H1 (cell line): Measurements from ENCODE around the gene TBCD. TPM values are rescaled to one million over a fixed set of nuclear protein-coding genes. Genes with fewer than 3 reads are reported as not detected.

Source experiments
- CTCF ChIA-PET: fragments of 300-600 bp; sonication (Branson Sonifier 250); formaldehyde crosslinking; loops from one replicate; lab custom pipeline; 2021; ENCODE audit not compliant: partially characterized antibody; lab: Charles Lee
- POLR2A ChIA-PET: fragments of 300-600 bp; sonication (Branson Sonifier 250); formaldehyde crosslinking; loops from one replicate; lab custom pipeline; 2021; ENCODE audit warnings: inconsistent platforms; ENCODE audit not compliant: partially characterized antibody; lab: Charles Lee
- DNase-seq, 2 experiments: peaks; one replicate each; pipeline versions ENCODE4 v3.0.0 to v3.0.0-alpha.2; 2010 to 2022; ENCODE audit warnings: low spot score in 2 of 2, low read depth in 1 of 2, mixed read lengths in 1 of 2
- FAIRE-seq: peaks from 2 replicates; lab custom pipeline; 2011; peaks lifted over from hg19 to GRCh38; lab: Jason Lieb, UNC
- H2AFZ ChIP-seq: 2 replicates; pipeline ENCODE4 v1.8.1; 2012; ENCODE audit warnings: low read length, inconsistent platforms
- H2AK5ac ChIP-seq: 2 replicates; pipeline ENCODE4 v1.6.1; 2013; ENCODE audit warnings: low read depth, low read length
- H2BK120ac ChIP-seq: replicated peaks from 2 replicates; pipeline ENCODE3; 2013; ENCODE audit warnings: low read depth, low read length, inconsistent platforms
- H2BK12ac ChIP-seq: 2 replicates; pipeline ENCODE4 v1.6.1; 2013; ENCODE audit warnings: low read depth, low read length
- H2BK15ac ChIP-seq: 2 replicates; pipeline ENCODE4 v1.6.1; 2013; ENCODE audit warnings: low read length
- H2BK20ac ChIP-seq: 2 replicates; pipeline ENCODE4 v1.6.1; 2013; ENCODE audit warnings: low read length
- H2BK5ac ChIP-seq: 2 replicates; pipeline ENCODE4 v1.6.1; 2013; ENCODE audit warnings: low read depth, low read length
- H3K14ac ChIP-seq: 2 replicates; pipeline ENCODE4 v1.6.1; 2013; ENCODE audit warnings: inconsistent platforms; ENCODE audit not compliant: insufficient read length
- H3K18ac ChIP-seq: 2 replicates; pipeline ENCODE4 v1.6.1; 2013; ENCODE audit warnings: low read length; ENCODE audit errors: extremely low read depth
- H3K23ac ChIP-seq: 2 replicates; pipeline ENCODE4 v1.6.1; 2013; ENCODE audit warnings: inconsistent platforms; ENCODE audit not compliant: insufficient read length
- H3K23me2 ChIP-seq: 2 replicates; pipeline ENCODE4 v1.6.1; 2013; ENCODE audit warnings: low read depth, low read length
- H3K27ac ChIP-seq: 2 replicates; pipeline ENCODE4 v1.6.1; 2011; ENCODE audit warnings: low read depth, low read length, inconsistent platforms
- H3K27me3 ChIP-seq, 4 experiments: replicated peaks in 1 of 4; 1 replicate in 1 of 4; 2 replicates in 3 of 4; pipeline versions ENCODE4 v1.6.1 to v1.8.1; 2011 to 2013; ENCODE audit warnings: low read length in 3 of 4, mild to moderate bottlenecking in 3 of 4, inconsistent platforms in 2 of 4, mixed read lengths in 2 of 4, moderate library complexity in 1 of 4; ENCODE audit not compliant: control insufficient read depth in 3 of 4, insufficient read depth in 3 of 4; ENCODE audit errors: extremely low read depth in 1 of 4
- H3K36me3 ChIP-seq, 4 experiments: 2 replicates each; pipeline versions ENCODE4 v1.6.1 to v1.8.1; 2011 to 2013; ENCODE audit warnings: mild to moderate bottlenecking in 4 of 4, low read length in 3 of 4, moderate library complexity in 2 of 4, control low read depth in 1 of 4, inconsistent platforms in 1 of 4; ENCODE audit not compliant: insufficient read depth in 4 of 4, control insufficient read depth in 2 of 4
- H3K4ac ChIP-seq: replicated peaks from 2 replicates; pipeline ENCODE3; 2013; ENCODE audit warnings: low read length, low read depth, mixed read lengths, inconsistent platforms; ENCODE audit not compliant: insufficient read length
- H3K4me1 ChIP-seq, 4 experiments: replicated peaks in 1 of 4; 1 replicate in 1 of 4; 2 replicates in 3 of 4; pipeline versions ENCODE4 v1.6.1 to v1.8.1; 2011 to 2013; ENCODE audit warnings: low read length in 3 of 4, inconsistent platforms in 2 of 4, mixed read lengths in 1 of 4; ENCODE audit not compliant: insufficient read depth in 4 of 4, control insufficient read depth in 3 of 4
- H3K4me2 ChIP-seq, 2 experiments: 2 replicates each; pipeline versions ENCODE4 v1.6.1 to v1.8.1; 2011 to 2013; ENCODE audit warnings: low read depth in 2 of 2, low read length in 2 of 2, control low read depth in 1 of 2, inconsistent platforms in 1 of 2, mild to moderate bottlenecking in 1 of 2; ENCODE audit not compliant: insufficient read depth in 1 of 2
- H3K4me3 ChIP-seq, 4 experiments: fragments of 200-600, 300-600 bp in 1 of 4; sonication (generic), shearing (Covaris generic), sonication (Bioruptor Twin) in 1 of 4; 2 replicates each; pipeline versions ENCODE4 v1.5.1 to v1.8.1; 2011 to 2016; ENCODE audit warnings: low read length in 4 of 4, low read depth in 3 of 4, control low read depth in 2 of 4, inconsistent platforms in 2 of 4, mild to moderate bottlenecking in 2 of 4, mixed read lengths in 1 of 4, moderate library complexity in 1 of 4; ENCODE audit not compliant: insufficient read depth in 2 of 4; ENCODE audit errors: extremely low read depth in 1 of 4
- H3K56ac ChIP-seq: replicated peaks from 2 replicates; pipeline ENCODE3; 2013; ENCODE audit warnings: low read depth, mild to moderate bottlenecking, mixed read lengths, low read length, inconsistent platforms; ENCODE audit not compliant: insufficient read length
- H3K79me1 ChIP-seq: 2 replicates; pipeline ENCODE4 v1.6.1; 2013; ENCODE audit warnings: low read depth, low read length, control low read depth
- H3K79me2 ChIP-seq, 2 experiments: 2 replicates each; pipeline versions ENCODE4 v1.6.1 to v1.8.1; 2012 to 2013; ENCODE audit warnings: low read length in 2 of 2, mild to moderate bottlenecking in 2 of 2, inconsistent platforms in 1 of 2; ENCODE audit not compliant: insufficient read depth in 2 of 2, control insufficient read depth in 1 of 2
- H3K9ac ChIP-seq, 4 experiments: replicated peaks in 1 of 4; 1 replicate in 1 of 4; 2 replicates in 3 of 4; pipeline versions ENCODE4 v1.6.1 to v1.8.1; 2011 to 2013; ENCODE audit warnings: low read depth in 3 of 4, low read length in 3 of 4, control low read depth in 2 of 4, mild to moderate bottlenecking in 2 of 4, moderate library complexity in 2 of 4, inconsistent platforms in 1 of 4; ENCODE audit errors: extremely low read depth in 1 of 4
- H3K9me3 ChIP-seq, 2 experiments: 2 replicates each; pipeline versions ENCODE4 v1.6.1 to v1.8.1; 2012 to 2013; ENCODE audit warnings: mild to moderate bottlenecking in 2 of 2, moderate library complexity in 2 of 2, control low read depth in 1 of 2, inconsistent platforms in 1 of 2, low read depth in 1 of 2, low read length in 1 of 2, mixed read lengths in 1 of 2; ENCODE audit not compliant: insufficient read depth in 2 of 2
- H4K20me1 ChIP-seq, 2 experiments: replicated peaks in 1 of 2; 2 replicates each; pipeline versions ENCODE3 to v1.8.1; 2011 to 2013; ENCODE audit warnings: inconsistent platforms in 2 of 2, low read length in 2 of 2, mild to moderate bottlenecking in 1 of 2; ENCODE audit not compliant: insufficient read depth in 2 of 2, control insufficient read depth in 1 of 2
- H4K5ac ChIP-seq: 2 replicates; pipeline ENCODE4 v1.6.1; 2013; ENCODE audit warnings: low read length, low read depth, mixed read lengths, inconsistent platforms; ENCODE audit not compliant: insufficient read length
- H4K8ac ChIP-seq: 2 replicates; pipeline ENCODE4 v1.8.0; 2013; ENCODE audit warnings: mild to moderate bottlenecking, moderate library complexity, low read length, inconsistent platforms; ENCODE audit not compliant: insufficient read depth; ENCODE audit errors: extremely low read depth
- H4K91ac ChIP-seq: replicated peaks from 2 replicates; pipeline ENCODE3; 2013; ENCODE audit warnings: low read length, mixed read lengths, inconsistent platforms; ENCODE audit not compliant: insufficient read length
- BRCA1 ChIP-seq: IDR thresholded peaks from 2 replicates; pipeline ENCODE4 v1.6.1; 2012; ENCODE audit warnings: low read depth, low read length, improper control_type of control experiment
- CBX8 ChIP-seq: fragments of 300-800, 300-1000 bp; sonication (generic); IDR thresholded peaks from 2 replicates; pipeline ENCODE4 v1.7.1; 2016; ENCODE audit warnings: low read depth, low read length, borderline replicate concordance
- EGR1 ChIP-seq: IDR thresholded peaks from 2 replicates; pipeline ENCODE4 v1.6.1; 2011; ENCODE audit warnings: low read depth, low read length, borderline replicate concordance
- GABPA ChIP-seq: IDR thresholded peaks from 2 replicates; pipeline ENCODE4 v1.6.1; 2011; ENCODE audit warnings: mild to moderate bottlenecking, low read length, moderate library complexity, borderline replicate concordance; ENCODE audit not compliant: insufficient read depth
- HDAC6 ChIP-seq: IDR thresholded peaks from one replicate; pipeline ENCODE4 v1.7.1; 2012; ENCODE audit warnings: low read depth, mild to moderate bottlenecking, inconsistent platforms, low read length, moderate library complexity
- JUND ChIP-seq: IDR thresholded peaks from 2 replicates; pipeline ENCODE4 v1.6.1; 2011; ENCODE audit warnings: mild to moderate bottlenecking, improper control_type of control experiment, low read length
- PHF8 ChIP-seq: fragments of 200-600 bp; sonication (generic); conservative IDR thresholded peaks from 2 replicates; pipeline ENCODE4 v1.7.1; 2012; ENCODE audit warnings: low read depth, mild to moderate bottlenecking, inconsistent platforms, low read length, moderate library complexity
- RAD21 ChIP-seq, 2 experiments: IDR thresholded peaks in 1 of 2; conservative IDR thresholded peaks in 1 of 2; 2 replicates each; pipeline ENCODE4 v1.6.1; 2011; ENCODE audit warnings: low read depth in 2 of 2, low read length in 2 of 2, improper control_type of control experiment in 1 of 2, inconsistent platforms in 1 of 2, mild to moderate bottlenecking in 1 of 2, moderate library complexity in 1 of 2
- RXRA ChIP-seq: IDR thresholded peaks from 2 replicates; pipeline ENCODE4 v1.6.1; 2011; ENCODE audit warnings: low read depth, mild to moderate bottlenecking, low read length, moderate library complexity; ENCODE audit not compliant: insufficient read depth
- YY1 ChIP-seq: IDR thresholded peaks from 2 replicates; pipeline ENCODE4 v1.6.1; 2011; ENCODE audit warnings: low read depth, mild to moderate bottlenecking, low read length
- WGBS, 2 experiments: shearing (Covaris generic) in 1 of 2; methylation state at CpG; one replicate each; pipeline versions ENCODE4 v1.1.6 to v1.1.7; 2013 to 2015; ENCODE audit warnings: low lambda C conversion rate in 2 of 2, mixed read lengths in 2 of 2, inconsistent platforms in 1 of 2, low coverage in 1 of 2, missing lambda C conversion rate in 1 of 2; ENCODE audit not compliant: insufficient replicate concordance in 2 of 2, insufficient coverage in 1 of 2, insufficient read length in 1 of 2; ENCODE audit errors: extremely low coverage in 1 of 2, missing lambda C conversion rate in 1 of 2; 5-methylcytosine and 5-hydroxymethylcytosine counted together
- polyA plus RNA-seq, 7 experiments: library from polyadenylated mRNA; depleted of rRNA in 3 of 7; stranded (reverse) in 5 of 7; unstranded in 2 of 7; fragments of >200 nt in 5 of 7; fragments of 200-250 nt in 2 of 7; gene quantifications; 1 replicate in 5 of 7; 2 replicates in 1 of 7; 4 replicates in 1 of 7; pipeline versions ENCODE4 v1.2.1 to v1.2.3, GENCODE V29; 2011 to 2013; ENCODE audit warnings: missing spikeins in 2 of 7, mixed read lengths in 2 of 7
- total RNA-seq: library from RNA; stranded (reverse); fragmentation: NEBNext Ultra II Directional; extraction: Animal tissue kit (Norgen Biotek cat#: 25700); gene quantifications from 2 replicates; pipeline ENCODE4 v1.2.1, GENCODE V29; 2021
- TF ChIP-seq, protein P1 (sequence below): IDR thresholded peaks from 2 replicates; pipeline ENCODE4 v1.6.1; 2012; ENCODE audit warnings: low read length, inconsistent platforms

Gene TBCD
- total and polyA plus RNA-seq, 2 of the 8 experiments (the other 6 are each of a cell fraction or from before 2014, with no cell fraction given) = 118 to 162 TPM

DNA sequence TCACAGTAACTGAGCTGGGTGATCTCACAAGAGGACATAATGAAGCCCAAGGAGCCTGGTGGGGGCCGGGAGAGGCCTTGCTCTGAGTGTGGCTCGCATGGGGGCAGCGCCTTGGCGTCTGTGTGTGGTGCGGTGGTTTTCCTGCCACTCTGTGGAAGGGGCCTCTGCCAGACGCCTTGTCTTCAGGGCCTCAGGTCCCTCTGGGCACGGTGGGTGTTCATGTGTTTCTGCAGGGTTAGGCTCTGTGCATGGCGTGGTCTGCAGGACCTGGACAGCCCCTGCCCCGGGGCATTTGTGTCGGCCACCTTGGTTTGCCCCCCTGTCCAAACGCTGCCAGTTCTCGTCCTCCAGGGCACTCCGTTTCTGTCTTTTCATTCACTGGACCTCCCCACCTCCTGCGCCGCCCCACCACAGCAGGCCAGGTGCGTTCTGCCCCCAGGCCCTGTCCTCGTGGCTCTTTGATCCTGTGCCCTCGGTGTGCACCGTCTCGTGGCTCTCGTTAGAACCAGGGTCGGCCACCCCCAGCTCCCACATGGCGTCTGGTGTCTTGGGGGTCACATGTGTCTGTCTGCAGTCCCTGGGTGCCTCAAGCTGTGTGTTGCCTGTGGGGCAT, 131.7 kb downstream of the TBCD start:
- no peak overlapping the region for H2BK120ac ChIP-seq
- no peak overlapping the region for H3K27ac ChIP-seq
- no peak overlapping the region for H3K9ac ChIP-seq
- H3K9me3 ChIP-seq = no peaks in the 10 kb centered on the region
- peaks cover 0 to 6% (median 3%) of the 10 kb centered on the region in 4 experiments; a peak in 5 of 7 replicates for H3K4me1 ChIP-seq
- H3K23ac ChIP-seq = no peak overlapping the region
- H2BK15ac ChIP-seq = no peak overlapping the region
- no peak overlapping the region for H3K56ac ChIP-seq
- H3K14ac ChIP-seq = no peak overlapping the region
- ChIA-PET CTCF (interaction anchor here (0.5 to 2.4 kb wide), 5 partner anchors 14 to 93 kb away, joined by 3 to 9 read pairs (median 4); no protein-coding TSS in a partner anchor), POLR2A (no interaction called here)
- no peak overlapping the region for H3K18ac ChIP-seq
- H2BK12ac ChIP-seq = no peak overlapping the region
- H4K20me1 ChIP-seq = peaks cover 0 to 13% of the 10 kb centered on the region in 2 experiments
- H4K8ac ChIP-seq = no peak overlapping the region; the same call in 1 of the 2 replicates
- peaks cover 0 to 29% of the 10 kb centered on the region in 2 experiments; a peak in 2 of 4 replicates for H3K79me2 ChIP-seq
- 89% methylated on average over 23 of the region's 23 CpGs; no CpG with 5 or more reads in 1 of the 2 experiments for WGBS, 2 experiments
- H2BK5ac ChIP-seq = 0 out of 2 replicates have a peak overlapping the region, but pooled peaks have one; percentile 66
- DNase-seq = no peak
- H3K23me2 ChIP-seq = no peaks in the 10 kb centered on the region
- no peak overlapping the region for H2BK20ac ChIP-seq
- H2AK5ac ChIP-seq = no peak overlapping the region
- no peak overlapping the region for H3K4me2 ChIP-seq
- no peaks in the 10 kb centered on the region for H3K27me3 ChIP-seq
- H2AFZ ChIP-seq = no peak overlapping the region
- no peak overlapping the region for H3K4ac ChIP-seq
- FAIRE-seq = no peak
- H3K4me3 ChIP-seq = no peak overlapping the region
- no peak overlapping the region for H4K5ac ChIP-seq
- H3K79me1 ChIP-seq = peaks cover 19% of the 10 kb centered on the region
- H4K91ac ChIP-seq = no peak overlapping the region
- peaks cover 0 to 2% (median 0%) of the 10 kb centered on the region in 4 experiments; a peak in 1 of 8 replicates for H3K36me3 ChIP-seq
- TF ChIP-seq BRCA1 = no peak
- no peak for TF ChIP-seq HDAC6
- no peak for TF ChIP-seq JUND
- TF ChIP-seq, protein P1, sequence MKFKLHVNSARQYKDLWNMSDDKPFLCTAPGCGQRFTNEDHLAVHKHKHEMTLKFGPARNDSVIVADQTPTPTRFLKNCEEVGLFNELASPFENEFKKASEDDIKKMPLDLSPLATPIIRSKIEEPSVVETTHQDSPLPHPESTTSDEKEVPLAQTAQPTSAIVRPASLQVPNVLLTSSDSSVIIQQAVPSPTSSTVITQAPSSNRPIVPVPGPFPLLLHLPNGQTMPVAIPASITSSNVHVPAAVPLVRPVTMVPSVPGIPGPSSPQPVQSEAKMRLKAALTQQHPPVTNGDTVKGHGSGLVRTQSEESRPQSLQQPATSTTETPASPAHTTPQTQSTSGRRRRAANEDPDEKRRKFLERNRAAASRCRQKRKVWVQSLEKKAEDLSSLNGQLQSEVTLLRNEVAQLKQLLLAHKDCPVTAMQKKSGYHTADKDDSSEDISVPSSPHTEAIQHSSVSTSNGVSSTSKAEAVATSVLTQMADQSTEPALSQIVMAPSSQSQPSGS = no peak
- TF ChIP-seq PHF8 = no peak
- no peak for TF ChIP-seq CBX8
- TF ChIP-seq EGR1 = no peak
- TF ChIP-seq RXRA = no peak
- TF ChIP-seq YY1 = no peak
- TF ChIP-seq GABPA = no peak
- TF ChIP-seq RAD21 (IDR thresholded peaks at IDR 0.05 in 1 of 2, conservative IDR thresholded peaks at IDR 0.05 in 1 of 2; ENCODE audit: low read depth in 2 of 2, low read length in 2 of 2) = no peak
